Adrenal gland (tissue), 12 donors: ENCODE results near the gene SYT1. TPM values are rescaled to one million over a fixed set of nuclear protein-coding genes. Genes with fewer than 3 reads are reported as not detected.

Experiments used
- DNase-seq, 7 donors: peaks; one replicate each; pipeline ENCODE4 v3.0.0-alpha.2; 2019 to 2020
- H3K27ac ChIP-seq, 5 donors: fragments of 200-600 bp; sonication (generic) in 4 of 5; 1 replicate in 3 of 5; 2 replicates in 2 of 5; pipeline versions ENCODE4 v1.5.1 to v1.8.0; 2016 to 2020; ENCODE audit warnings: mild to moderate bottlenecking in 1 of 5
- H3K27me3 ChIP-seq: fragments of 200-600 bp; 2 replicates; pipeline ENCODE4 v1.8.0; 2021
- H3K36me3 ChIP-seq, 2 donors: fragments of 200-600 bp; replicated peaks in 1 of 2; 1 replicate in 1 of 2; 2 replicates in 1 of 2; pipeline versions ENCODE4 v1.5.1 to v1.8.0; 2018 to 2022
- H3K4me1 ChIP-seq, 2 donors: fragments of 200-600 bp; replicated peaks in 1 of 2; 1 replicate in 1 of 2; 2 replicates in 1 of 2; pipeline versions ENCODE4 v1.5.1 to v1.8.0; 2018 to 2021
- H3K4me3 ChIP-seq, 4 donors: fragments of 200-600 bp; sonication (generic) in 3 of 4; one replicate each; pipeline ENCODE4 v1.5.1; 2016 to 2018
- H3K9me3 ChIP-seq, 3 donors: fragments of 200-600 bp; sonication (generic) in 1 of 3; replicated peaks in 1 of 3; 1 replicate in 2 of 3; 2 replicates in 1 of 3; pipeline versions ENCODE4 v1.5.1 to v1.8.0; 2016 to 2021
- POLR2A ChIP-seq, 2 donors: fragments of 450-650 bp; IDR thresholded peaks; one replicate each; pipeline ENCODE4 v1.6.1; 2017; ENCODE audit warnings: antibody characterized with exemption in 2 of 2, mild to moderate bottlenecking in 2 of 2, moderate library complexity in 1 of 2
- WGBS, 4 donors: extraction: QIAGEN DNeasy Blood & Tissue Kit in 2 of 4; methylation state at CpG; one replicate each; pipeline versions ENCODE4 v1.1.5 to v1.1.7; 2013 to 2017; 5-methylcytosine and 5-hydroxymethylcytosine counted together
- intact Hi-C, 2 donors: fragments of 100-400 bp; cut with DNase I; formaldehyde crosslinking; loops; one replicate each; pipeline versions ENCODE4 v1.14.1 to v1.15.0; 2022 to 2023
- polyA plus RNA-seq, 3 donors: library from polyadenylated mRNA; stranded (reverse); fragments of 200-250 nt in 2 of 3; fragments of 350-450 nt in 1 of 3; fragmentation: Illumina TruSeq in 1 of 3; extraction: RNeasy Lipid Tissue Mini Kit (QIAGEN cat#74804) in 1 of 3; gene quantifications; one replicate each; pipeline ENCODE4 v1.2.3, GENCODE V29; 2013 to 2014
- total RNA-seq, 9 donors: library from RNA; depleted of rRNA in 4 of 9; stranded (reverse); fragments of >200 nt in 4 of 9; fragments of 120-200 nt in 1 of 9; fragmentation: NEBNext Ultra II Directional in 1 of 9; extraction: Animal tissue kit (Norgen Biotek cat#: 25700) in 1 of 9; gene quantifications; one replicate each; pipeline versions ENCODE4 v1.1.0 to v1.2.4, GENCODE V29; 2013 to 2023
- TF ChIP-seq, protein P1 (sequence below), 6 experiments: fragments of 450-650 bp in 4 of 6; fragments of 200-600 bp in 2 of 6; sonication (generic) in 1 of 6; IDR thresholded peaks; 1 replicate in 5 of 6; 2 replicates in 1 of 6; pipeline versions ENCODE4 v1.5.1 to v1.8.0; 2016 to 2021; ENCODE audit warnings: antibody characterized with exemption in 6 of 6, mild to moderate bottlenecking in 2 of 6, moderate library complexity in 1 of 6
- donor health status: healthy with polysubstance abuse.
- donor health status: Bipolar disorder and iron deficiency.
- donor health status: DM: yes; HTN: yes; CAD: no.
- donor health status: DM: no; HTN: no; CAD: no.
- donor health status: DM: no; HTN: no; CAD: no.
- donor health status: DM: yes; HTN: yes; CAD: no.

Gene SYT1
- total and polyA plus RNA-seq, 12 donors: 0.42 to 22.3 (median 4.6) TPM

DNA sequence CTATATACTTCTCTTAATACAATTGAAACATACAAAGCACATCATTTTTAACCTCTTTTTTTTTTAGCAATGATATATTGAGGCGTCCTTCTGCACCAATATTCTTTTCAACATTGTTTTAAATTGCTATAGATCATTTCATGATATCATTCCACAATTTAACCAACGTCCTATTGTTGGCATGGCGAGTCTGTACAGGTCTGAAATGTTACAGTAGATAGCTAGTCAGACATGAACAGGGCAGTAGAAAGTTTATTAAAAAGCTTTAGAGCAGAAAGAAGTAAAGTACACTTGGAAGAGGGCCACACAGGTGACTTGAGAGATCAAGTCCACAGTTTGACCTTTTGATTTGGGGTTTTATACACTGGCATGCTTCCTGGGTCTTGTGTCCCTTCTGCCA lies 547.2 kb downstream of the SYT1 start:
- Histone ChIP-seq H3K27me3 (no peaks in the 10 kb centered on the region), H3K4me3 (no peak overlapping the region), H3K9me3 (no peaks in the 10 kb centered on the region), H3K4me1 (peaks cover 0 to 17% of the 10 kb centered on the region in 2 donors), H3K36me3 (no peaks in the 10 kb centered on the region), H3K27ac (no peak overlapping the region)
- intact Hi-C loops: loop anchor here (5.0 to 10.0 kb wide), 2 partner anchors 126 to 143 kb away; no protein-coding TSS in a partner anchor
- WGBS, 4 donors: 71 to 83% (median 77%) methylated on average over 3 of the region's 3 CpGs
- DNase-seq: no peak
- no peak for TF ChIP-seq POLR2A (IDR thresholded peaks at IDR 0.05)
- TF ChIP-seq, protein P1, sequence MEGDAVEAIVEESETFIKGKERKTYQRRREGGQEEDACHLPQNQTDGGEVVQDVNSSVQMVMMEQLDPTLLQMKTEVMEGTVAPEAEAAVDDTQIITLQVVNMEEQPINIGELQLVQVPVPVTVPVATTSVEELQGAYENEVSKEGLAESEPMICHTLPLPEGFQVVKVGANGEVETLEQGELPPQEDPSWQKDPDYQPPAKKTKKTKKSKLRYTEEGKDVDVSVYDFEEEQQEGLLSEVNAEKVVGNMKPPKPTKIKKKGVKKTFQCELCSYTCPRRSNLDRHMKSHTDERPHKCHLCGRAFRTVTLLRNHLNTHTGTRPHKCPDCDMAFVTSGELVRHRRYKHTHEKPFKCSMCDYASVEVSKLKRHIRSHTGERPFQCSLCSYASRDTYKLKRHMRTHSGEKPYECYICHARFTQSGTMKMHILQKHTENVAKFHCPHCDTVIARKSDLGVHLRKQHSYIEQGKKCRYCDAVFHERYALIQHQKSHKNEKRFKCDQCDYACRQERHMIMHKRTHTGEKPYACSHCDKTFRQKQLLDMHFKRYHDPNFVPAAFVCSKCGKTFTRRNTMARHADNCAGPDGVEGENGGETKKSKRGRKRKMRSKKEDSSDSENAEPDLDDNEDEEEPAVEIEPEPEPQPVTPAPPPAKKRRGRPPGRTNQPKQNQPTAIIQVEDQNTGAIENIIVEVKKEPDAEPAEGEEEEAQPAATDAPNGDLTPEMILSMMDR (IDR thresholded peaks at IDR 0.05): no peak

DNA sequence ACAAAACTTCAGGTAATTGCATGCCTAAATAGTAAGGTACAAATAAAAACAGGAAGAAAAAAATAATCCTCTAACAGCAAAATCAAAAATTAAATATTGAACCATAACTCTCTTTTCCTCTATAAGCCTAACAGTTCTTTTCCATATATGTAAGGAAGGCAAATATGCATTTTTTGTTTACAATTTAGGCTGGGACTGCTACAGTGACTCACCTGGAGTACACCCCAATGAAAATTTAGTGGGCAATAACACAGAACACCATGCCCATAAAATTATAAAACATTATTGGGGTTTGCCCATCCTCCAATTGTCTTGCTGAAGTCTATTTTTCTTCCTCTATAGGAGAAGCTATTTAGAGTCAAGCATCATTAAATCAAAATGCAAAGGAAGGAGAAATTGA lies 549.2 kb downstream of the SYT1 start:
- intact Hi-C loops: loop anchor here (5.0 to 10.0 kb wide), 2 partner anchors 124 to 141 kb away; no protein-coding TSS in a partner anchor
- Histone ChIP-seq H3K9me3 (no peaks in the 10 kb centered on the region), H3K36me3 (no peaks in the 10 kb centered on the region), H3K4me1 (peaks cover 0 to 13% of the 10 kb centered on the region in 2 donors), H3K27ac (no peak overlapping the region), H3K27me3 (no peaks in the 10 kb centered on the region), H3K4me3 (no peak overlapping the region)
- TF ChIP-seq, protein P1 (IDR thresholded peaks at IDR 0.05): no peak
- TF ChIP-seq POLR2A (IDR thresholded peaks at IDR 0.05): no peak
- no peak for DNase-seq

DNA sequence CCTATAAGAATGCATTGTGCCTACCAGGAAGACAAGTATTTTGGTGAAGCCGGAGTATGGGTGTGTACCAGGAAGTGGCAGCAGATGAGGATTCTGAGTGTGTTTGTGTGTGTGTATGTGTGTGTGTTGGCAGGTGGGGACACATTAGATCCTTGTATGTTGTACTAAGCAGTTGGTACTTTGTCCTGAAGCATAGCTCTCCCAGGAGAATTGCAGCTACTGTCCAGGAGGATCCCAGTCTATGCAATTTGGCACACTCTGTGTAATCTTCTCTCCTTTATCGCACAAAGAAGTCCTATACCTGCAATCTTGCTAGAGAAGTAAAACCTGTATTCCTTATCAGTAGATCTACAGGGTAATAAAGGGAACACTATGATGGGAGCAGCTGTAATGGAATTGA lies 549.7 kb downstream of the SYT1 start:
- intact Hi-C loops: loop anchor here (5.0 to 10.0 kb wide), 2 partner anchors 123 to 141 kb away; no protein-coding TSS in a partner anchor
- WGBS, 4 donors: 82 to 98% (median 93%) methylated on average over 2 of the region's 2 CpGs
- no peaks in the 10 kb centered on the region for H3K27me3 ChIP-seq

DNA sequence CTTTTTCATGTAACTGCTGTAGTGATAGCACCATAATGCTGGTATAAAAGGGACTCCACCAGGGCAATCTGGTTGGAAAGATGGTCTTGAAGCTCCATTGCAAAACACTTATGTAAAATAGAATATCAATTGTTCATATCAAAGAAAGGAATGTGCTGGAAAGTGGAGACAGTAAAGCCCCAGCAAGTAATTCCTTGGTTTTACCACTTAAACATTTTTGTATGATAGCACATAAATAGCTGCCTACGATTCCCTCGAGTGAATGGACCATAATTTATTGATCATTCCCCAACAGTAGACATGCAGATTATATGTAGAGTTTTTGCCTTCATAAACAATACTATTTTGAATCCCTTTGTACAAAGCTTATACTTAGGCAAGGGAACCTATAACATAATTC lies 550.7 kb downstream of the SYT1 start:
- Histone ChIP-seq H3K27ac (no peak overlapping the region), H3K4me1 (peaks cover 0 to 7% of the 10 kb centered on the region in 2 donors), H3K4me3 (no peak overlapping the region), H3K9me3 (no peaks in the 10 kb centered on the region), H3K36me3 (no peaks in the 10 kb centered on the region), H3K27me3 (no peaks in the 10 kb centered on the region)
- TF ChIP-seq POLR2A (IDR thresholded peaks at IDR 0.05): no peak
- TF ChIP-seq, protein P1 (IDR thresholded peaks at IDR 0.05): no peak
- WGBS, 4 donors: 75 to 90% (median 87%) methylated on average over 2 of the region's 2 CpGs
- intact Hi-C loops: loop anchor here (5.0 to 10.0 kb wide), 2 partner anchors 139 to 322 kb away; no protein-coding TSS in a partner anchor
- no peak for DNase-seq

More for the DNA sequence above, 549.7 kb downstream of the SYT1 start:
- no peak for DNase-seq
- H3K36me3 ChIP-seq: no peaks in the 10 kb centered on the region
- no peak overlapping the region for H3K27ac ChIP-seq
- H3K4me3 ChIP-seq: no peak overlapping the region
- TF ChIP-seq, protein P1 (IDR thresholded peaks at IDR 0.05): no peak
- no peak for TF ChIP-seq POLR2A (IDR thresholded peaks at IDR 0.05)
- H3K4me1 ChIP-seq: peaks cover 0 to 8% of the 10 kb centered on the region in 2 donors
- no peaks in the 10 kb centered on the region for H3K9me3 ChIP-seq
